GM20431 (cell line): ENCODE results near the gene LYZL2.
"Not testable (repeated sequence)": the region's sequence is repeated elsewhere in the genome, so short reads cannot be mapped to it uniquely, and the experiment has no call there.

Experiments used
- in situ Hi-C: fragments of 300-500 bp; cut with MseI, MboI; formaldehyde crosslinking; loops from one replicate; pipeline ENCODE4 v1.15.0; 2020; ENCODE audit warnings: low sequenced_read_pairs; ENCODE audit not compliant: unreplicated experiment

LYZL2 gene

DNA sequence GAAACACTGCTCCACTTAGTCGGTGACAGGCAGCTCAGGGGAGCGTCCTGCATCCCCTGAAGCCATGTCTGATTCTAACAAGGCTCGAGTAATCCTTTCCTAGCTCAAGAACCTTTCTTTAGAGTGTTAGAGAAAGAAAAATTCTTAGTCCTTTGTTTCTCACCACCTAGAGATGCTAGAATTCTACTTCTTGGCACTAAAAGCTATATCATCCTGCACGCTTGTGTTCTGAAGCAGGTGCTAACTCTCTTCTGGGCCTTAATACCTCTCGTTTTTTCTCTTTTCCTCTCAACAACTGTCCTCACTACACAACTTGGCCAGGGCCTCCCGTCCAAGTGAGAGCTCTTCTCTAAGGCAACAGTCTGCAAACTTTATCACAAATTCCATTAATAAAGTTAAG, at the start of gene LYZL2:
Gene LYZL2 (minus strand): TSS at position 101 of the 400 bp plus-strand sequence. CDS start 2,838 bp downstream, outside the sequence.
- in situ Hi-C loops = no loop called here

DNA sequence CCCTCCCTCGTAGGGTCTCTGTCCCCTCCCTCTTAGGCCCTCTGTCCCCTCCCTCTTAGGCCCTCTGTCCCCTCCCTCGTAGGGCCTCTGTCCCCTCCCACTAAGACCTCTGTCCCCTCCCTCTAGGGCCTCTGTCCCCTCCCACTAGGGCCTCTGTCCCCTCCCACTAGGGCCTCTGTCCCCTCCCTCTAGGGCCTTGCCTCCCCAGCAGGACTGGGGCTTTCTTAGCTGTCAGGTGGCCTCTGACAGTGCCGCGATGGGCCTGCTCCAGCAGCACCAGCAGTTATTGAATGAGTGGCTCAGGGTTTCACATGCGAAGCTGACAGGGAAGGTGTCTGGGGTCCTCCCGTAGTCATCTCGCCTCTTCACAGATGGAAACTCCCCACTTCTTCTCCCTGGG, 48.1 kb upstream of the LYZL2 start:
- in situ Hi-C loops = not testable (repeated sequence)

DNA sequence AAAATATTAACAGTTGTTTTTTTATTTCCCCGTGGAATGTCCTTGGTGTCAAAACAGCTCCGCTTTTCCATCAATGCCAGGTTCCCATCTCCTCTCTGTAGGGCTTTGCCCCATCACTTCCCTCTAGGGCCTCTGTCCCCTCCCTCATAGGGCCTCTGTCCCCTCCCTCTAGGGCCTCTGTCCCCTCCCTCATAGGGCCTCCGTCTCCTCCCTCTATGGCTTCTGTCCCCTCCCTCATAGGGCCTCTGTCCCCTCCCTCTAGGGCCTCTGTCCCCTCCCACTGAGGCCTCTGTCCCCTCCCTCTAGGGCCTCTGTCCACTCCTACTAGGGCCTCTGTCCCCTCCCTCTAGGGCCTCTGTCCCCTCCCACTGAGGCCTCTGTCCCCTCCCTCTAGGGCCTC, 47.6 kb upstream of the LYZL2 start:
- in situ Hi-C loops = not testable (repeated sequence)

GRCh38 chr10:30675791-30676718, 46.5 kb upstream of the LYZL2 start:
- in situ Hi-C loops = no loop called here

DNA sequence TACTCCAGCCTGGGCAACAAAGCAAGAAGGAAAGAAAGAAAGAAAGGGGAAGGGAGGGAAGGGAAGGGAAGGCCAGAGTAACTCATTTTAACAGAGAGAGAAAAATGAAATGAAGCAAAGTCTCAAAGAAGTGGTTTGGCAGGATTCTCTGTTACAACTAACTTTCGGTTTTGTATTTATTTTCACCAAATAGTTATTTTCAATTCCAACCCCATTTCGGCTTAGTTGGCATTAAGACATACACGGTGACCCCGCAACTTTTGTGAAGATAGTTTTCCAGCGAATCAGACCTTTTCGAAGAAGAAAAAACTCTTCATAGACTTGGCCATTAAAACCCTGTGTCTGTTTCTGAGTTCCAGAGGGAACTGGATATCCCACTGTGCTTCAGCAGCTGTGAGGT, 45.2 kb upstream of the LYZL2 start:
- in situ Hi-C loops = no loop called here

GRCh38 chr10:30673262-30673661, 43.7 kb upstream of the LYZL2 start:
- in situ Hi-C loops = not testable (repeated sequence)

DNA sequence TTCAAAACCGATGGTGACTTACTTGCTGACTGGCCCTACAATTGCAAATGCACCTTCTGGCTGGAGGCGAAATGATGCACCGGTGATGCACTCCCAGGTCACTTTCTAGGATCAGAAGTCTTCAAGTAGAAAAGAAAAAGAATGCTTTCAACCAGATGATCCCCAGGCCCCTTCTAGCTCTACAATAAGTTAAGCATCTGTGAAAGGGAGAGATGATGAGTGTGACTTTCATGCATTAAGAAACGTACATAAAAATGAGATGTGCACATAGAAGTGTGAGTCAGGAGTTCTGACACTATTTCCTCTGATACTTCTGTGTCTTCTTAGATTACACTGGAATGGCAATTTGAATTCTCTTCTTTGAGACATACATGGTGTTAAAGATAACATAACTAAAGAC, 42.8 kb upstream of the LYZL2 start:
- in situ Hi-C loops = not testable (repeated sequence)

- in situ Hi-C loops = no loop called here
These were observed 41.6 kb upstream of the LYZL2 start for GRCh38 chr10:30671026-30671616.

GRCh38 chr10:30667982-30668381, 38.4 kb upstream of the LYZL2 start:
- in situ Hi-C loops = not testable (repeated sequence)

GRCh38 chr10:30663403-30663802, 33.9 kb upstream of the LYZL2 start:
- in situ Hi-C loops = not testable (repeated sequence)

GRCh38 chr10:30662814-30663213, 33.3 kb upstream of the LYZL2 start:
- in situ Hi-C loops = no loop called here

DNA sequence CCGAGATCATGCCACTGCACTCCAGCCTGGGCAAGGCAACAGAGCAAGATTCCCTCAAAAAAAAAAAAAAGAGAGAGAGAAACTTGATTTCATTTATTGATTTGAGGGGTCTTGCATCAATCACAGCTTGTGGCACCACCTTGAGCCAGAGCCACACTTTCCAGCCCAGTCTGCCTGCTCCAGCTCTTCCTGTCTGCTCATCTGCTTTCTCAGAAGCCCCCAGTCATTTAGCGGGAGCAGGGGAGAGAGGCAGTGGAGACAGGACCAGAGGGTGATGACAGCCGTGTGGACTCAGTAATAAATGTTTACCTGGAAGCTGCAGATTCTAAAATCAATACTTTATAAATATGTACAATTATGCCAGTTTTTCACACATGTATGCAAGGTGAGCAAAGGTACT, 30.8 kb upstream of the LYZL2 start:
- in situ Hi-C loops = not testable (repeated sequence)

DNA sequence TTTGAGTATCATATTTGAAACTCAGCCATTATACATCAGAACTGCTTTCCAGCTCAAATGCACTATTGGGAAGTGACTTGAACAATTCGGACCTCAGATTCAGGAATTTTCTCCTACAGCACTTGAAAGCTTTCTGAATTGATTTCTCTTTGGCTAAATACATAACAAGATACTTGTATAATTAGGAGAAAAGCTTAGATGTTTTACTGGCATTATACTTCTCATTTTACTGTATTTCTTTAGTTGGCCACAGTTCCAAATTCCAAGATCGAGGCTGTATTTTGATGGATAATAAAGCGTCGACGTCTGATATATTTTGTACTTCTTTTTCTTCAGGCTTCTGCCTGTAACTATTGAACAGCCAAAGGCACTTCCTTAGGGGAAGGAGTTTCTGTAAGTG, 26.7 kb upstream of the LYZL2 start:
- in situ Hi-C loops = no loop called here

DNA sequence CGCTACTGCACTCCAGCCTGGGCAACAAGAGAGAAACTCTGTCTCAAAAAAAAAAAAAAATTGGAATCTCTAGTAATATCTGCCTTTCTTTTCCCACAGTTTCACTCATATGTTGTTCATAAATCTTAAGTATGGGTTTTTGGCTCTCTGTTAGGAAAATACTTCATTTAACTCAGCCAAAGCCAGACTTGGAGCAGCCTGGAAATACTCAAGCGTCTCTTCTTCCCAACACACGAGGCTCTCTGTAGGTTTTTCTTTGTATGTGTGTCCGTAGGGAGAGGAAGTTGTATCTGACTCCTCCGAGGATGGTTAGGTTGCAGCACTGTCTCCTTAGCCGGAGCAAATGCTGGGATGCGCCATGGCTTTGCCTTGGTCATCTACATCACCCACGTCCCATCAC, 25.4 kb upstream of the LYZL2 start:
- in situ Hi-C loops = not testable (repeated sequence)

DNA sequence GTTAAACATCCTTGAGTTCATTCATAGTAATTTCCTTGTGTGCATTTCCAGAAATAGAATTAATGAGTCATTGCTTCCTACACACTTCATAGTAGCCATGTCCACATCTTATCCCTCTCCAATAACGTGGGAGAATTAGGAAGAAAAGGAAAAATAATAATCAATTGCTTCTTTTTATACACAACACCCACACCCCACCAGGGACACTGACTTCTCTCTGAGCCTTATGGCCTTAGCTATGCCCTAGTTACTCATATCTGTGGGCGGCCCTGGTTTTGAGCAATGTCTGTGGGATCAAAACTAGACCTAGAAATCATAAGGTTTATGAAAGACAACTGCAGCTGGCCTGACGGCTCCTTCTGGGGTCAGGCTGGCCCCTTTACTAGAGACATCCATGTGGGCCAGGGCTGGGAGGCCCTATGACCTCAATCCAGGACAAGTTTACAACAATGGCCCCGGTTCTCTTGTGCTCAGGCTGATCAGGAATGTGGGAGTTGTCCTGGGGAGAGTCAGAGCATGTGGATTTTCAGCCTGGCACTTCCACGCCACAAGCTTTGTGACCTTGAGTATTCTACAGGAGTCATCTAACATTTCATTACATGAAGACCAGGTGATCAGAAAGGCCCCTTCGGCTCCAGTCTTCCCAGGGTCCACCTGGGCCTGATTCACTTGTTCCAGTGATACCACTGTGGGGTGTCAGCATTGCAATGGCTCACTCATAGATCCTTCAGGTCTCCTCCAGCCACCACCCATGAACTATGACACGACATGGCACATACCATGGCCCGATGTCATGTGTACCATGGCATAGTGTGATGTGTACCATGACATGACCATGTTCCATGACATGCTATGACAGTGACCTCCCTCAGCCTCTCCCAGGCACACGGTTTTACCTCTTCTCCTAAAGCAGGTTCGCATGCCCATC, 22.2 kb upstream of the LYZL2 start:
- in situ Hi-C loops = not testable (repeated sequence)

DNA sequence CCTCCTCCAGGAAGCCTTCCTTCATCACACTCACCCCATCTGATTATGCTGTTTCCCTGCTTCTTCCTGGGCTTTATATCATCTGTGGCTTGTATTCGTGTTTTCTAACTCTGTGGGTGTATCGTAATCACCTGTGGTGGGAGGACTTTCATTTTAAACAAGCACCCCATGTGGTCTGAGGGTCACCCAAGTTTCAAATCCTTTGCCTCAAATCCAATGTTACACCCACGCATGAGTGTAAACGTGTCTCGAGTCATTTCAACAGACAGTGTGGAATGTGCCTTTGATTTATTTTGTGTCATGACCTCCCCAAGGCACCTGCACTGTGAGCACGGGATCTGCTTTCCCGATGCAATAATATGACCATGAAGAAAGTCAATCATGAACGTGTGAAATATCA, 17.5 kb upstream of the LYZL2 start:
- in situ Hi-C loops = no loop called here

- in situ Hi-C loops = no loop called here
These were observed 15.8 kb upstream of the LYZL2 start for GRCh38 chr10:30645340-30645827.

DNA sequence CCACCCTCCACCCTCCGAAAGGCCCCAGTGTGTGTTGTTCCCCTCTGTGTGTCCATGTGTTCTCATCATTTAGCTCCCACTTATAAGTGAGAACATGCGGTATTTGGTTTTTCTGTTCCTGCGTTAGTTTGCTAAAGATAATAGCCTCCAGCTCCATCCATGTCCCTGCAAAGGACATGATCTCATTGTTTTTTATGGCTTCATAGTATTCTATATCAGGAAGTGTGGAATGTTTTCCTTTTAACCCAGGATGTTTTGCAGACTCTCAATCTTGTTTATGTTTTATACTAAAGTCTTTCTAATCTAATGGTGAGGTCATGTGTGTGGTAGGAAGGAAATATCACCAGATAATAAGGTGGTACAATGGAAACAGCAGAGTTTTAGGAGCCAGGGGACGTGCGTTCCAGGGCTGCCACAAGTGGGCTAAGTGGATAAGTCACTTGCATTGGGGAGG, 14.9 kb upstream of the LYZL2 start:
- in situ Hi-C loops = not testable (repeated sequence)

- in situ Hi-C loops = not testable (repeated sequence)
These were observed 14.1 kb upstream of the LYZL2 start for GRCh38 chr10:30643557-30644199.

GRCh38 chr10:30642856-30643255, 13.3 kb upstream of the LYZL2 start:
- in situ Hi-C loops = not testable (repeated sequence)
